Activated T-helper 2 cell treated with anti-CD3 and anti-CD28 coated beads, Interferon-gamma antibody, Interleukin-2, Interleukin-4, amounts not matched to agents 10 μg/mL and 5 μg/mL and 100 μg/mL, durations not matched to agents 14 hours and 24 hours and 36 hours (primary cell): ENCODE measurements around the gene ARSB. TPM values are rescaled to one million over a fixed set of nuclear protein-coding genes. Genes with fewer than 3 reads are reported as not detected.

Source experiments
- DNase-seq: peaks from one replicate; pipeline ENCODE4 v3.0.0; 2021; ENCODE audit warnings: low spot score
- H3K27ac Mint-ChIP-seq: one replicate; pipeline ENCODE4 v1.8.0; 2021; ENCODE audit warnings: mixed read lengths
- H3K27me3 Mint-ChIP-seq: one replicate; pipeline ENCODE4 v1.8.0; 2021; ENCODE audit warnings: low read depth, mixed read lengths
- H3K36me3 Mint-ChIP-seq: one replicate; pipeline ENCODE4 v1.8.0; 2021; ENCODE audit warnings: low read depth, mixed read lengths
- H3K4me1 Mint-ChIP-seq: one replicate; pipeline ENCODE4 v1.8.0; 2021; ENCODE audit warnings: low read depth, mixed read lengths
- H3K4me3 Mint-ChIP-seq: one replicate; pipeline ENCODE4 v1.8.0; 2021; ENCODE audit warnings: low read depth, mild to moderate bottlenecking, moderate library complexity, mixed read lengths
- H3K9me3 Mint-ChIP-seq: one replicate; pipeline ENCODE4 v1.8.0; 2021; ENCODE audit warnings: mixed read lengths
- intact Hi-C: fragments of 100-400 bp; cut with micrococcal nuclease; formaldehyde crosslinking; loops from one replicate; pipeline ENCODE4 v1.15.1; 2023
- total RNA-seq: library from RNA; stranded (reverse); gene quantifications from 2 replicates; pipeline ENCODE4 v1.2.3, GENCODE V29; 2022

ARSB gene
- total RNA-seq, 1 donor from 2014 or later: 19.6 TPM

- intact Hi-C loops: no loop called here
- H3K9me3 Mint-ChIP-seq: peaks cover 6% of the 10 kb centered on the region
- H3K27me3 Mint-ChIP-seq: no peaks in the 10 kb centered on the region
- H3K27ac Mint-ChIP-seq: no peak overlapping the region
- no peak for DNase-seq
- H3K4me1 Mint-ChIP-seq: peaks cover 14% of the 10 kb centered on the region
- no peak overlapping the region for H3K4me3 Mint-ChIP-seq
- H3K36me3 Mint-ChIP-seq: peaks cover 2% of the 10 kb centered on the region
Measured at GRCh38 chr5:78903861-78904260, 81.2 kb downstream of the ARSB start.

- Mint-ChIP-seq H3K27me3 (no peaks in the 10 kb centered on the region), H3K4me1 (peaks cover 14% of the 10 kb centered on the region), H3K4me3 (no peak overlapping the region), H3K9me3 (peaks cover 6% of the 10 kb centered on the region), H3K36me3 (peaks cover under 1% of the 10 kb centered on the region), H3K27ac (no peak overlapping the region)
- intact Hi-C loops: no loop called here
- no peak for DNase-seq
Measured at GRCh38 chr5:78903353-78903752, 81.8 kb downstream of the ARSB start.

- H3K9me3 Mint-ChIP-seq: peaks cover 6% of the 10 kb centered on the region
- no peak for DNase-seq
- no peaks in the 10 kb centered on the region for H3K4me1 Mint-ChIP-seq
- intact Hi-C loops: loop anchor here (1.0 to 2.0 kb wide), 3 partner anchors 65 to 233 kb away; no protein-coding TSS in a partner anchor
- H3K36me3 Mint-ChIP-seq: no peaks in the 10 kb centered on the region
- H3K27me3 Mint-ChIP-seq: no peaks in the 10 kb centered on the region
- no peak overlapping the region for H3K27ac Mint-ChIP-seq
- no peak overlapping the region for H3K4me3 Mint-ChIP-seq
Measured at GRCh38 chr5:78899922-78900362, 85.2 kb downstream of the ARSB start.

DNA sequence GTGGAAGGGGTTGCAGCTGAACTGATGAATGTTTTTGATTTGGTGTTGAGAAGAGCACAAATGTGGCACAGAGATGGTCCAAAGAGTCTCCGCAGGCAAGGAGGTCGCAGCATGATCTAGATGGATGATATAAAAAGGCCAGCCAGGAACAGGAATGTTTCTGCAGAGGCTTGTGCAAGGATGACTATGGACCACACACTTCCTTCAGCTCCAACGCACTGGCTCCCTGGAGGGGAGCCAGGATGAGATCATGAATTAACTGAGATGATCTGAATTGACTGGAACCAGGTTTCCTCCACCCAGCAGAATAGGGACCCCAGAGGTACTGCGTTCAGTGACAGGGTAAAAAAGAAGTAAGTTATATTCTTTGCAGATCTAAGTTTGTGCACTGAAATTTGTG, 89.0 kb downstream of the ARSB start:
- Mint-ChIP-seq H3K27me3 (peaks cover 3% of the 10 kb centered on the region), H3K9me3 (peaks cover 6% of the 10 kb centered on the region), H3K36me3 (no peaks in the 10 kb centered on the region), H3K4me3 (no peak overlapping the region), H3K27ac (no peak overlapping the region), H3K4me1 (no peaks in the 10 kb centered on the region)
- intact Hi-C loops: no loop called here
- DNase-seq: no peak

- peaks cover 6% of the 10 kb centered on the region for H3K27me3 Mint-ChIP-seq
- no peak for DNase-seq
- H3K4me1 Mint-ChIP-seq: no peaks in the 10 kb centered on the region
- H3K27ac Mint-ChIP-seq: no peak overlapping the region
- H3K36me3 Mint-ChIP-seq: no peaks in the 10 kb centered on the region
- intact Hi-C loops: no loop called here
- H3K9me3 Mint-ChIP-seq: peaks cover 6% of the 10 kb centered on the region
- no peak overlapping the region for H3K4me3 Mint-ChIP-seq
Measured at GRCh38 chr5:78895616-78896015, 89.5 kb downstream of the ARSB start.

DNA sequence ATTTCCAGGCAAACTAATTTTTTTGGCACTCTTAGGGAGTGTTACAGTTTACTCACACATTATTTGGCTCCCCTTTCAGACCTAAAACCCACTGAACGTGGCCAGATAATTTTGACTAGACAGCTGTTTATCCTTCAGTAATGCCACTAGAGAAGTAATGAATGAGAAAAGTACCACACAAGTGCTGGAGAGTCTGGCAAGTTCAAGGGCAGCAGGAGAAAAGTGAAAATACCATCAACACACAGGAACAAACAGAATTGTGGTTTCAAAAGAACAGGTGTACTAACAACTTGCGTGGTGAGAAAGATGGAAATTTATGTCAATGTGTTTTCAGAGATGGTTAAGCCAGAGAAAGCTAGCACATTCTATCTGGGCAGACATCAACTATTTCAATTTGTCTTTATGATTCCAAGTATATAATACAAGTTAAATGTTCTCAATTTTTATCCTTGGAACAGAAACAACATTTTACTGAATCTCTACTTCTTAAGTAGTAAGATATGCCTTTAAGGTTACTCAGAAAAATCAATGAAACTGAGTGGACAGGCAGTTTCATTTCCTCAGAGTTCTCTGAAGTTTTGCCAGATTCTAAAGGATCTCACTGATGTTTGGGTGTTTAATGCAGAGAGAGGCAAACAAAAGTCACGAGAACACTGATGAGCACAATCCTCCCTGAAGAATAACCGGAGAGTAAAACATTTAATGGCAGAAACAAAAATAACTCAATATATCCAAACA, 91.0 kb downstream of the ARSB start:
- Mint-ChIP-seq H3K4me3 (no peak overlapping the region), H3K27ac (no peak overlapping the region), H3K4me1 (no peaks in the 10 kb centered on the region), H3K36me3 (no peaks in the 10 kb centered on the region), H3K9me3 (peaks cover 3% of the 10 kb centered on the region), H3K27me3 (peaks cover 8% of the 10 kb centered on the region)
- intact Hi-C loops: no loop called here
- DNase-seq: no peak

DNA sequence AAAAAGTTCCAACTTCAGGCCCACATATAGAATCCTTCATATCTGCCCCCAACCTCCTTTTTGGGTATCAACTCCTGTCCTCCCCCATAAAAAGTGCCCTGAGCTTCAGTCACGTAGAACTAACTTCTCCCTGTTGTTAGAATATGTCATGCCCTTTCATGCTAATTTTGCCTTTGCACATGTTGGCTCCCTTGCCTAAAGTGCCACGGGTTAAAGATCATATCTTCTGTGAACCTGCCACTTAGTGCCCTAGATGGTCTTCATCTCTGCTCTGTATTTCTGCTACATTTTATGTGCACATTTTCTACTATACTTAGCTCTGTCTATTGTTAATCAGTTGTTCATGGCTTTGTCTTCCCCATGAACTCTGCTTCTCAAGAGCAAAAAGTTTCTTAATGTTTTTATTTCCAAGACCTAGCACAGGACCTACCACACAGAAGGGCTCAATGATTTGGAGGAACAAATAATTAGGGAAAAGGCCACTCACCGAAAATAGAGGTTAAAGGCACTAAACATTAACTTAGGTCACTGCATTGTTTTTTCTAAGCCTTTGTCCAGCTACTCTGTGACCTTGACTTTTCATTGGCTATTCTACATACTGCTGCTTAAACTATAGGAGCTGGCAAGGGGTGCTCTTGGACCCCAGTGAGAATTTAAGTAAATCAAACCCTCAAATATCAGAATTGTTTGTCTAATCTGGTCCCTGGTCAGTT, 94.3 kb downstream of the ARSB start:
- no peak overlapping the region for H3K4me3 Mint-ChIP-seq
- H3K9me3 Mint-ChIP-seq: no peaks in the 10 kb centered on the region
- no peak overlapping the region for H3K27ac Mint-ChIP-seq
- no peaks in the 10 kb centered on the region for H3K36me3 Mint-ChIP-seq
- intact Hi-C loops: no loop called here
- H3K27me3 Mint-ChIP-seq: peaks cover 13% of the 10 kb centered on the region
- no peak for DNase-seq
- H3K4me1 Mint-ChIP-seq: peaks cover 17% of the 10 kb centered on the region

GRCh38 chr5:78889369-78890140, 95.6 kb downstream of the ARSB start:
- intact Hi-C loops: no loop called here
- no peaks in the 10 kb centered on the region for H3K9me3 Mint-ChIP-seq
- H3K27me3 Mint-ChIP-seq: peaks cover 13% of the 10 kb centered on the region

GRCh38 chr5:78888580-78889368, 96.3 kb downstream of the ARSB start:
- Mint-ChIP-seq H3K27ac (no peak overlapping the region), H3K4me3 (no peak overlapping the region), H3K27me3 (peaks cover 13% of the 10 kb centered on the region), H3K36me3 (peaks cover 6% of the 10 kb centered on the region), H3K9me3 (no peaks in the 10 kb centered on the region), H3K4me1 (peaks cover 17% of the 10 kb centered on the region)
- DNase-seq: no peak
- intact Hi-C loops: no loop called here

More at GRCh38 chr5:78889369-78890140, 95.6 kb downstream of the ARSB start:
- no peak overlapping the region for H3K27ac Mint-ChIP-seq
- no peak for DNase-seq
- no peak overlapping the region for H3K4me3 Mint-ChIP-seq
- peaks cover 6% of the 10 kb centered on the region for H3K36me3 Mint-ChIP-seq
- peaks cover 17% of the 10 kb centered on the region for H3K4me1 Mint-ChIP-seq

- DNase-seq: no peak
- H3K4me1 Mint-ChIP-seq: peaks cover 17% of the 10 kb centered on the region
- H3K9me3 Mint-ChIP-seq: no peaks in the 10 kb centered on the region
- H3K27ac Mint-ChIP-seq: no peak overlapping the region
- peaks cover 13% of the 10 kb centered on the region for H3K27me3 Mint-ChIP-seq
- no peak overlapping the region for H3K4me3 Mint-ChIP-seq
- intact Hi-C loops: loop anchor here (1.0 kb wide), 1 partner anchor 66 kb away; no protein-coding TSS in a partner anchor
- peaks cover 6% of the 10 kb centered on the region for H3K36me3 Mint-ChIP-seq
Measured at GRCh38 chr5:78887384-78888118, 97.6 kb downstream of the ARSB start.

DNA sequence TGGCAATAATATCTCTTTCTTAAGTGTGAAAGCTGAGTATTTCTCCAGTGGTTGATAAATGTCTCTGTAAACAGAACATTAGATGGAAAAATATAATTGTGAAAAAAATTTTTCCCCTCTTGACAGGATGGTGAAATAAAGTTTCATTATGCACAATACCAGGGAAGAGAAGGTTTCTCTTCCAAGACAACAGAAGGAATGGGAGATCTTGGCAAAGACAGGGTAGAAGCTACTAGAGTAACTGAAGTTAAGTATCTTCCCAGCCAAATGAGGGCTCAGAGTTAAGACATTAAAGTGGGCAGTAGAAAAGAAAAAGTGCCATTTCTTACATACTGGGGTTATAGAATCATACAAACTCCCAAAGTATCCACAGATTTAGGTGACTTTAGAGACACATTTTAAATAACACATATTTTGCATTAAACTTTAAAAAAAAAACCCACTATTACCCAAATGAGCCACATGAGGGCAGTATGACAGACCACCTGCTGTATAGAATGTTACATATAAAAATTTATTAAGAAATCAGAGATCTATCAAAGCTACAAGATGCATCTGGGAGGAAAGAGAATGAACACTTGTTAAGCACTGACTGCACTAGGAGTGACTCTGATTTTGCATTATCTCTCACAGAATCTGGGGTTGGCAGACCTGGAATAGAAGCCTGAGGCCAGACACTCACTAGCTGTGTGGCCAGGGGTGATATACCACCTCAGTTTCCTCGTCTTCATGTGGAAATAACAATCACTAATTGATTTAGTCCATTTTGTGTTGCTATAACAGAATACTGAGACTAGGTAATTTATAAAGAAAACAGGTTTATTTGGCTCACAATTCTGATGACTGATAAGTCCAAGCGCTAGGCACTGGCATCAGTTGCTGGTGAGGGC, 98.5 kb downstream of the ARSB start:
- no peak for DNase-seq
- Mint-ChIP-seq H3K4me1 (peaks cover 17% of the 10 kb centered on the region), H3K4me3 (no peak overlapping the region), H3K27ac (no peak overlapping the region), H3K9me3 (no peaks in the 10 kb centered on the region), H3K27me3 (peaks cover 13% of the 10 kb centered on the region), H3K36me3 (peaks cover 6% of the 10 kb centered on the region)
- intact Hi-C loops: loop anchor here (1.0 kb wide), 1 partner anchor 67 kb away; no protein-coding TSS in a partner anchor
